Activated T-cell treated with anti-CD3 and anti-CD28 coated beads, Interleukin-2, amount 50 U/mL, for 72 hours (primary cell): ENCODE results near the gene CLMP. TPM values are rescaled to one million over a fixed set of nuclear protein-coding genes. Genes with fewer than 3 reads are reported as not detected.

Experiments
- ATAC-seq, 2 donors: fragments of 150-1000 bp; cut with Tn5 transposase; replicated peaks in 1 of 2; 2 replicates each; pipeline ENCODE4 v1.10.0; 2021; ENCODE audit warnings: moderate library complexity in 2 of 2, mild to moderate bottlenecking in 1 of 2
- DNase-seq, 2 donors: peaks; one replicate each; pipeline ENCODE4 v3.0.0; 2021 to 2022; ENCODE audit warnings: mixed read lengths in 1 of 2
- H3K27ac Mint-ChIP-seq: one replicate; pipeline ENCODE4 v1.8.0; 2022; ENCODE audit warnings: mild to moderate bottlenecking, moderate library complexity, mixed read lengths
- H3K27me3 Mint-ChIP-seq: one replicate; pipeline ENCODE4 v1.8.0; 2022; ENCODE audit warnings: low read depth, mixed read lengths
- H3K36me3 Mint-ChIP-seq, 2 donors: one replicate each; pipeline ENCODE4 v1.8.0; 2022; ENCODE audit warnings: mixed read lengths in 2 of 2, mild to moderate bottlenecking in 1 of 2; ENCODE audit not compliant: insufficient read depth in 2 of 2
- H3K4me1 Mint-ChIP-seq: one replicate; pipeline ENCODE4 v1.8.0; 2022; ENCODE audit warnings: low read depth, mixed read lengths
- H3K4me3 Mint-ChIP-seq, 2 donors: one replicate each; pipeline ENCODE4 v1.8.0; 2022; ENCODE audit warnings: mild to moderate bottlenecking in 2 of 2, mixed read lengths in 2 of 2, moderate library complexity in 2 of 2
- H3K9me3 Mint-ChIP-seq, 2 donors: one replicate each; pipeline ENCODE4 v1.8.0; 2022; ENCODE audit warnings: mixed read lengths in 2 of 2
- total RNA-seq, 2 donors: library from RNA; stranded (reverse); gene quantifications; one replicate each; pipeline ENCODE4 v1.2.3, GENCODE V29; 2022

Gene CLMP
- total RNA-seq, 2 donors from 2014 or later: 0.17 to 0.19 TPM

DNA sequence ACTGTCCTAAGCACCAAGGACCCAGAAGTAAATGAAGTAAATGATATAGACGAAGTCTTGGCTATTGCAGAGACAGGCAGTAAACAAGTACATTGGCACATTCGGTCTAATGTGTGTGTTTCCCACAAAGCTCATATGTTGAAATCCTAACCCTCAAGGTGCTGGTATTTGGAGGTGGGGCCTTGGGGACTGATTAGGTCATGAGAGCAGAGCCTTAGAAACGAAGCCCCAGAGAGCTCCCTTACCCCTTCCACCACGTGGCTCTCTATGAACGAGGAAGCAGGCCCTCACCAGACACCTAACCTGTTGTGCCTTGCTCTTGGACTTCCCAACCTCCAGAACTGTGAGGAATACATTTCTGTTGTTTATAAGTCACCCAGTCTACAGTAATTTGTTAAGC, 14.9 kb downstream of the CLMP start:
- Mint-ChIP-seq H3K36me3 (no peaks in the 10 kb centered on the region), H3K27ac (no peak overlapping the region), H3K4me1 (peaks cover 6% of the 10 kb centered on the region), H3K4me3 (no peak overlapping the region), H3K27me3 (peaks cover 12% of the 10 kb centered on the region), H3K9me3 (peaks cover 0 to 3% of the 10 kb centered on the region in 2 donors)
- no peak for ATAC-seq
- no peak for DNase-seq

DNA sequence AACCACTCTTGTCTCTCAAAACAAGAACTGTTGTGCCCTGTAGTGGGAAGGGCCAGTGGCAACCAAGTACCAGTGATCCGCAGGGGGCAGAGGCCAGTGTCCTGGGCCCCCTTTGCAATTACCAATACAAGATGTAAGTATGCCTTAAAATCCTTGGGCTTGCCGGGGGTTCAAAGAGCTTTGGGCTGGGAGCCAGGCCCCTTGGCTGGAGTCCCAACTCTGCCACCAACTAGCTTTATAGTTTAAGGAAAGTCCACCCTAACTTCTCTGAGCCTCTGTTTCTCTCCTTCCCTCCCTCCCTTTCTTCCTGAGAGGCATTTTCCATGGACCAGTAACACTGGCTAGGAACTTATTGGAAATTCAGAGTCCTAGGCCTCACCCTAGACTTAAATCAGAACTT, 15.5 kb downstream of the CLMP start:
- Mint-ChIP-seq H3K4me1 (peaks cover 6% of the 10 kb centered on the region), H3K9me3 (peaks cover 0 to 3% of the 10 kb centered on the region in 2 donors), H3K27me3 (peaks cover 6% of the 10 kb centered on the region), H3K4me3 (no peak overlapping the region), H3K27ac (no peak overlapping the region), H3K36me3 (peaks cover 0 to 1% of the 10 kb centered on the region in 2 donors)
- DNase-seq: no peak
- no peak for ATAC-seq

DNA sequence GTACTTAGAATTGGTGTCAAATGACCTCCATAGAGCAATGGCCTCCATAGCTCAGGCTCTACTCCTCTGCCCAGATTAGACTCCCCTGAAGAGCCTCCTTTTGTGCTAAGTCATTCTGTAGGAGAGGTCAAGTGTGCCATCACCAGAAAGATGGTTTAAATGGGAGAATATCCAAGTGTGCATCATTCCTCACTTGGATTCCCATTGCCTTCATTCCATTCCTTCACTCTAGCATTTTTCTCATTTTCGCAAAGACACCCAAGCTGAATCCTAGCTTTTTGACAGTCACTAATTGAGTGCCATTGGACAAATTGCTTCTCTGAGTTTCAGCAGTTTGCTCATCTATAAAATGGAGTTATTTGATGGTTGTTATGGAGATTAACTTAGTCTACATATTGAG, 16.9 kb downstream of the CLMP start:
- Mint-ChIP-seq H3K36me3 (peaks cover 0 to 1% of the 10 kb centered on the region in 2 donors), H3K4me1 (peaks cover 6% of the 10 kb centered on the region), H3K4me3 (no peak overlapping the region), H3K9me3 (peaks cover 0 to 3% of the 10 kb centered on the region in 2 donors), H3K27me3 (peaks cover 6% of the 10 kb centered on the region), H3K27ac (no peak overlapping the region)
- DNase-seq: no peak
- ATAC-seq: no peak

DNA sequence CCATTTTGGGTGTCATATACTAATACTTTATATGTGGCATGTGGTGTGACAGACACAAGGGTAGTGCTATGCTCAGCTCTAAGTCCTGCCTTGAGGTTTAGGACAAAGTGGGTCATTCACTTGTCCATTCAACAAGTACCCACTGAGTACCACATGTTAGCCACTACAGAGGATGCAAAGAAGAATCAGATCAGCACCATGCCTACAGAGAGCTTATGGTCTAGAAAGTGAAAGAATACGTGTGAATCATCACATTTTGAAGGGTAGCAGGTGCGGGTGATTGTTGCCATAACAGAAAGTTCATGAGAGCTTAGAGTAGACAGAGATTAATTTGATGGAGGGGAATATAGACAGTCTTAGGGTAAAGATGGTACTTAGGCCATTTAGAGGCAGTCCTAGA, 18.3 kb downstream of the CLMP start:
- peaks cover 0 to 3% of the 10 kb centered on the region in 2 donors for H3K9me3 Mint-ChIP-seq
- H3K36me3 Mint-ChIP-seq: peaks cover 0 to 1% of the 10 kb centered on the region in 2 donors
- no peak for DNase-seq
- no peak overlapping the region for H3K4me3 Mint-ChIP-seq
- peaks cover 6% of the 10 kb centered on the region for H3K4me1 Mint-ChIP-seq
- peak; percentile 24 to 28 for ATAC-seq
- H3K27me3 Mint-ChIP-seq: no peaks in the 10 kb centered on the region
- no peak overlapping the region for H3K27ac Mint-ChIP-seq

DNA sequence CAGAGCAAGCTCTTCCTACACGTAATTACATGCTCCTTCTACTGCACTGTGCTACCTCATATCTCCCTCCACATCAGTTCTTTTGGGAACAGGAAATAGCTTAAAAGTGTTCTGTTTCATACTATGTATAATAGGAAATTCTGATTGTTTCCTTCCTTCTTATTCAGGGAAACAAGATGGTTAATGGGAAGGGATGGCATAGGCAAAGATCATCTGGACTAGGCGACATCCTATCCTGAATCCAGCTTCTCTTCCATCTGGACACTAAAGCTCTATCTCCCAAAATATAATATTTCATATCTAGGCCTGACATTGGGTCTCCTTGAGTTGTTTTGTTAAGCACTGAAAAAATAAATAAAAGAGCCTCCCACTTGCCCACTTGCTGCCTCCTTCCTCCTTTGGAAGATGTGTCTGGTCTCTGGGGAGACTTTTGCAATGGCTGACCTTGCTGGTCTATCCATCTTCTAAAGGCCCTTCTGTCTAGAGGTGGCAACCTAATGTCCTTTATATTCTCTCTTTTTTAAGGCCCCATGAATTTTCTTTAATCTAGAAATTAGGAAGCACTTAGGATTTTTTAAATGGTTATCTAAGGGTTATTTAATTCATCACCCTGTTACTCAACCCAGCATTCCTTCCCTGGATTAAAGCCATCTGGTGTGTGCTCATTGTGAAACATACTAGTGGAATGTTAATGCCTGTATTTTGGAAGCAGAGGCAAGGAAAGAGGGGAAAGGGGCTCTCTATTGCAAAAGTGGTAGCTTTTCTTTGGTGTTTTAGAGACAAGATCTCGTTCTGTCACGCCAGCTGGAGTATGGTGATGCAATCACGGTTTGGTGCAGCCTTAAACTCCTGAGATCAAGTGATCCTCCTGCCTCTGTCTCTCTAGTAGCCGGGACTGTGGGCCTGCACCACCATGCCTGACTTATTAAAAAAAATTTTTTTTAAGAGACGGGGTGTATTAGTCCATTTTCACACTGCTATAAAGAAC, 20.6 kb downstream of the CLMP start:
- DNase-seq: no peak
- peaks cover 6% of the 10 kb centered on the region for H3K4me1 Mint-ChIP-seq
- H3K4me3 Mint-ChIP-seq: no peak overlapping the region
- peaks cover 0 to 3% of the 10 kb centered on the region in 2 donors for H3K9me3 Mint-ChIP-seq
- peaks cover 0 to 1% of the 10 kb centered on the region in 2 donors for H3K36me3 Mint-ChIP-seq
- ATAC-seq: no peak
- H3K27me3 Mint-ChIP-seq: no peaks in the 10 kb centered on the region
- H3K27ac Mint-ChIP-seq: no peak overlapping the region

DNA sequence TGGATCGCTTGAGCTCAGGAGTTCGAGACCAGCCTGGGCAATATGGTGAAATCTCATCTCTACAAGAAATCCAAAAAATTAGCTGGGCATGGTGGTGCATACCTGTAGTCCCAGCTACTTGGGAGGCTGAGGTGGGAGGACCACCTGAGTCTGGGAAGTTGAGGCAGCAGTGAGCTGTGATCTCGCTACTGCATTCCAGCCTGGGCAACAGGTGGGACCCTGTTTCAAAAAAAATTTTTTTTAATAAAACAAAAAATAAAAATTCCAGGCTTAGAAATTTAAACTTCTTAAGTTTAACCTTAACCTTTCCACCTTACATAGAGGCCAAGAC, 21.2 kb downstream of the CLMP start:
- ATAC-seq (no peak), DNase-seq (no peak)
- Mint-ChIP-seq H3K4me3 (no peak overlapping the region), H3K9me3 (peaks cover 0 to 3% of the 10 kb centered on the region in 2 donors), H3K4me1 (peaks cover 6% of the 10 kb centered on the region), H3K27ac (no peak overlapping the region), H3K36me3 (peaks cover 0 to 1% of the 10 kb centered on the region in 2 donors), H3K27me3 (no peaks in the 10 kb centered on the region)

DNA sequence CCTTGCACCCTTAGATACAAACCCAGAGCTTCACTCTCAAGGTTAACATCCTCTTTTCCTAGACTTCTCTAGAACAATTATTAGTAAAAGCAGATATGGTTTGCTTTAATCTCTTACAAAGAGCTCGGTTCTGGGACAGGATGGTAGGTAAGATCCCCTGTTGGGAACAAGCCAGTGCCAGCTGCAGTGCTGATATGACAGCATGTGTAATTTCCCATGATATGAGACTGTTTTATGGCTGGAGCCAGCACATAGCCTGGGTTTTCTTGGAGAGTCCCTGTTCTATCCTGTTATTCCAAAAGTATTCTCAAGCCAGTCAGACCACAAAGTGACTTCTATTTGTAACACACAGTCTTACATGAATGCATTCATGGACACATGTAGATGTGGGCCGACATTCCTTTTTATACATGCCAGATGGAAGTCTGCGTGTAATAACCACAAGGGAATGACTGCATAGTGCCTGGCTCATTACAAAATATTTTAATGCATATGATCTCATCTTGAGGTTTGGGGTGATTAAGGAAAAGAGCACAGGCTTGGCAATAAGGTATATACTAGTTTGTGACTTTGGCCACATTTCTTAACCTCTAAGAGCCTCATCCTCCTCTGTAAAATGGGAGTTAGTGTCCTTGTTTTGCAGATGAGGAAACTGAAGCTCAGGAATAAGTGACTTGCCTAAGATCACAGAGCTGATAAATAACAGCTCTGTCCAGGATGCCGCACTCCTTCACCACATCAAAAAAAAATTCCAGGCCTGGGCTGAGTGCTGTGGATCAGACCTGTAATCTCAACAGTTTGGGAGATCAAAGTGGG, 21.8 kb downstream of the CLMP start:
- Mint-ChIP-seq H3K27ac (no peak overlapping the region), H3K27me3 (no peaks in the 10 kb centered on the region), H3K4me3 (no peak overlapping the region), H3K4me1 (peaks cover 6% of the 10 kb centered on the region), H3K9me3 (peaks cover 0 to 3% of the 10 kb centered on the region in 2 donors), H3K36me3 (peaks cover 0 to 1% of the 10 kb centered on the region in 2 donors)
- ATAC-seq: no peak
- DNase-seq: no peak

DNA sequence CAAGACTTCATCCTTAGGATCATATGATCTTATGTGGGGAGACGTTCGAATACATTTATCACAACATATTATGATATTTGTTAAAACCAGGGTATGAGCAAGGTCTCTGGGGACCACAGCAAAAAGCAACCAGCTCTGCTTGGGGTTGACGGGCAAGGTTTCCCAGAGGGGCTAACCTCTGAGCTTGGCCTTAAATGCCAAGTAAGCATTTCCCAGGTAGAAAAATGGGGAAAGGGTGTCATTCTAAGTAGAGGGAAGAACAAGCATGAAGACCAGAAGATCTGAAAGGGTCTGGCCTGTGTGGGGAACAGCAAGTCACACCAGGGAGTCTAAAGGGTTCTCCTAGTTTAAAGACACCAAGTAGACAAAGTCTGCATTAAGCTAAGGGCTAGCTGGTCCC, 24.1 kb downstream of the CLMP start:
- no peak overlapping the region for H3K27ac Mint-ChIP-seq
- no peaks in the 10 kb centered on the region for H3K27me3 Mint-ChIP-seq
- no peaks in the 10 kb centered on the region for H3K4me1 Mint-ChIP-seq
- no peak overlapping the region for H3K4me3 Mint-ChIP-seq
- H3K36me3 Mint-ChIP-seq: peaks cover 0 to 1% of the 10 kb centered on the region in 2 donors
- DNase-seq (no peak), ATAC-seq (no peak)
- no peaks in the 10 kb centered on the region for H3K9me3 Mint-ChIP-seq

DNA sequence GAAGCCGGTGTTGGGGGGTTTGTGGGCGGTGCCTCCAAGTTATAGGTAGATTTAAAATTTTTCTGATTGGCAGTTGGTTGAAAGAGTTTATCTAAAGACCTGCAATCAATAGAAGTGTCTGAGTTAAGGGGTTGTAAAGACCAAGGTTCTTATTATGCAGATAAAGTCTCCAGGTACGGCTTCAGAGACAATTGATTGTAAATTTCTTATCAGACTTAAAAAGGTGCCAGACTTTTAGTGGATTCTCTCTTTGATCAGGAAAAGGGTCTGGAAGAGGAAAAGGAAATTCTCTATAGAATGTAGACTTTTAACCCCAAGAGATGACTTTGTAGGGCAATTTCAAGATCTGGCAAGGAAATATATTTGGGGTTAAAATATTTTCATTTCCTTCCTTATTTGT, 25.2 kb downstream of the CLMP start:
- Mint-ChIP-seq H3K27me3 (no peaks in the 10 kb centered on the region), H3K4me1 (no peaks in the 10 kb centered on the region), H3K9me3 (no peaks in the 10 kb centered on the region), H3K36me3 (no peaks in the 10 kb centered on the region), H3K27ac (no peak overlapping the region), H3K4me3 (no peak overlapping the region)
- ATAC-seq (no peak), DNase-seq (no peak)

DNA sequence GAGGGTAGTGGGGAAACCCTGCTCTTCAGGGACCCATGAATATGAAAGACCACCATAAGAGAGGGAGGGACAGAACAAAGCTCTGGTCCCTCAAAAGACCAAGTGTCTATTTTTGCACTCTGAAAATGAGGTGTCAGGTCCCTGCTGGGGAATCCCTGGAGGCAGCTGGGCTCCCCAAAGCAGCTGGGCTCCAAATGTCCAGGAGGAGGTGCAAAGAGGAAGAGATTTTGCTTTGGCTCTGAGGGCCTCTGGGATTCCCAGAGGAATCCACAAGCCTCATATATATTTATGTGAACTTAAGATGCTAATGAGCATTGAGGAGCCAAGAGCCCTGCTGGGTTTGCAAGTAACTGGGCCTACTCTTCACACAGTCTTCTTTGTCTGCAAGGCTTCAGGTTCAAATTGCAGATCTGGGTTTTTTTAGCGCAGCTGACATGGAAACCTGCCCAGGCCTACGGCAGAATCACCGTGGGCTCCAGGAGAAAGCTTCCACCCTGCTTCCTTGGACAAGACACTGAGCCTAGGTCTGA, 26.0 kb downstream of the CLMP start:
- ATAC-seq (no peak), DNase-seq (no peak)
- Mint-ChIP-seq H3K27me3 (no peaks in the 10 kb centered on the region), H3K4me1 (no peaks in the 10 kb centered on the region), H3K4me3 (no peak overlapping the region), H3K27ac (no peak overlapping the region), H3K9me3 (no peaks in the 10 kb centered on the region), H3K36me3 (no peaks in the 10 kb centered on the region)

DNA sequence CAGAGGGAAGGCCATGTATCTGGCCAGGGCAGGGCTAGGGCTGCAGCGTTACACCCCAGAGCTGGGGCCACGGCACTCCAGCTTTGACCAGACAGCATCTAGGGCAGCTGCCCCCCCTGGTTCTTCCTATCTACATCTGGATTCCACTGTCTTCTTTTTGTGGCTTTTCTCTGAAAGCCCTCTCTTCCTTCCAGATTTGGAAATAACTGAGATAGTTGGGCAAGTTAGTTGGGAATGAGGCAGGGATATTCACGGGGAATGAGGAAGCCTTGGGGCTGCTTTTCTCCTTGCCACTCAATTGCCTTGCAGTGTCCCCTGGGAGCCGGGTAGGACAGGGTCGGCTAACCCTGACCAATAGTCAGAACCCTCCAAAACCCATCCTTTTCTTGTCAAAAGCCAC, 26.8 kb downstream of the CLMP start:
- H3K27ac Mint-ChIP-seq: no peak overlapping the region
- no peak for DNase-seq
- H3K4me1 Mint-ChIP-seq: no peaks in the 10 kb centered on the region
- no peaks in the 10 kb centered on the region for H3K27me3 Mint-ChIP-seq
- ATAC-seq: no peak
- H3K9me3 Mint-ChIP-seq: no peaks in the 10 kb centered on the region
- H3K36me3 Mint-ChIP-seq: no peaks in the 10 kb centered on the region
- H3K4me3 Mint-ChIP-seq: no peak overlapping the region

DNA sequence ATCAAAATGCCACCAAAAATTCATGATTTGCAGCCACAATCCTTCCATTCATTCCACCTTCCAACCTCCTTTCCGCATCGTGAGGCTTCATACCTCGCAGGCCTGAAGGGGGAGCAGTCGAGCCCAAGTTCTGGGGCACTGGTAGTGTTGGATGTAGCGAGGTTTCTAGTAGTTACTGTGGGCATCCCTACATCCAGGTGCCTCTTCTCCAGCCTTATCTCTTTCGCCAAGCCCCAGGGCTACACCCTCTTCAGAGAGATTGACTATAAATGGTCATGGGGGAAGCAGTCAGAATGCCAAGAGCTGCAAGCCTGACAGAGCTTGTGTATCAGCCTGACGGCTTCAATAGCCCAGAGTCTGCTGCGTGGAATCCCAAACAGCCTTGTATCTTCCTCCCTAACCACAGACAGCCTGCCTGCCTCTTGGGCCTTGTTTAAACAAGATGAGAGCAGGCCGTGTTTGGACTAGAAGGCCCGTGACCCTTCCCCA, 28.9 kb downstream of the CLMP start:
- ATAC-seq (no peak), DNase-seq (peak in 1 of 2 donors; percentile 18)
- no peaks in the 10 kb centered on the region for H3K27me3 Mint-ChIP-seq
- H3K4me1 Mint-ChIP-seq: no peaks in the 10 kb centered on the region
- H3K27ac Mint-ChIP-seq: no peak overlapping the region
- no peaks in the 10 kb centered on the region for H3K36me3 Mint-ChIP-seq
- H3K9me3 Mint-ChIP-seq: no peaks in the 10 kb centered on the region
- H3K4me3 Mint-ChIP-seq: no peak overlapping the region
